Adipose tissue (tissue), 3 donors: ENCODE measurements around the gene TPTE. TPM values are rescaled to one million over a fixed set of nuclear protein-coding genes. Genes with fewer than 3 reads are reported as not detected.
"Not testable (repeated sequence)": the region's sequence is repeated elsewhere in the genome, so short reads cannot be mapped to it uniquely, and the experiment has no call there.

Source experiments
- H3K27ac ChIP-seq: one replicate; pipeline ENCODE4 v1.5.1; 2013; ENCODE audit warnings: low read depth, low read length
- WGBS, 3 donors: extraction: QIAGEN DNeasy Blood & Tissue Kit; methylation state at CpG; one replicate each; pipeline ENCODE4 v1.1.7; 2013; 5-methylcytosine and 5-hydroxymethylcytosine counted together
- polyA plus RNA-seq, 3 donors: library from polyadenylated mRNA; stranded (reverse); fragments of 200-250 nt; gene quantifications; one replicate each; pipeline ENCODE4 v1.2.3, GENCODE V29; 2013
- donor health status: healthy with polysubstance abuse.
- donor health status: Bipolar disorder and iron deficiency.
- donor health status: healthy.

The TPTE gene
- polyA plus RNA-seq, 3 donors, result not detected

DNA sequence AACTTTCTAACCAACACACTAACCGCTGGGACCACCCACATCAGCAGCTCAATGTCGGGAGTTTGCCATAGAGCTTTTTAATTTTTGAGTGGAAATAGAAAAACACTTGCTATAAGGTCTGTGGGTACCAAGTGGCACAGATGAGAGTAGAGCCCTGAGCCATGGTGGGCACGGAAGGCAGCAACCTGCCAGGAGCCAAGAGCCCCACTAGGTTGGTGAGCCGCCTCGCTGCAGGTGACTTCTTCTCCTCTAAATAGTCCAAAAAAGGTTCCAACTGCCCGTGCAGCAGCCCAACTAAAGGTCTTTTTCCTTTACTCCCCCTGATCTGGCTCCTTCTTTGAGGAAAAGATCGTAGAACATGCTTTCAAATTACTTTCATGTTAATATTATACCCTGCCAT, 85.7 kb downstream of the TPTE start:
- not testable (repeated sequence) for H3K27ac ChIP-seq
- 59 to 72% (median 67%) methylated on average over 7 of the region's 7 CpGs for WGBS, 3 donors

DNA sequence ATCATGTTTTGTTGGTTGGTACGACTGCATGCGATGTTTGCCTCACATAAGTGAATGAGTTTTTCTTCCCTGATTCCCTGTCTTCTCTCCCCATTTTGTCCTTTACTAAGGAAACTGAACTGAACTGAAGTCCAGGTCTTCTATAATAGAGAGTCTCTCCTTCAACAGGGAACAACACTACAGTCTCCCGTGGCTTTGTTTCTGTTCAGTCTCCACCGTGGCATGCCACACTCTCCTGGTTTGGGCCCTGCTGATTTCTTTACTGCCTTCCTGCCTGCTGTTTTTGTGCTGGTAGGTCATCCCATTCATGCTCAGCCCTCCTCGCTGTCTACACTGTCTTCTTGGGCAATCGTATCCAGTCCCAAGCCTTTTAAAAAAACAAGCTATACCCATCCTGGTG, 92.9 kb downstream of the TPTE start:
- H3K27ac ChIP-seq, result not testable (repeated sequence)
- WGBS, 3 donors, result 63 to 75% (median 72%) methylated on average over 6 of the region's 6 CpGs

DNA sequence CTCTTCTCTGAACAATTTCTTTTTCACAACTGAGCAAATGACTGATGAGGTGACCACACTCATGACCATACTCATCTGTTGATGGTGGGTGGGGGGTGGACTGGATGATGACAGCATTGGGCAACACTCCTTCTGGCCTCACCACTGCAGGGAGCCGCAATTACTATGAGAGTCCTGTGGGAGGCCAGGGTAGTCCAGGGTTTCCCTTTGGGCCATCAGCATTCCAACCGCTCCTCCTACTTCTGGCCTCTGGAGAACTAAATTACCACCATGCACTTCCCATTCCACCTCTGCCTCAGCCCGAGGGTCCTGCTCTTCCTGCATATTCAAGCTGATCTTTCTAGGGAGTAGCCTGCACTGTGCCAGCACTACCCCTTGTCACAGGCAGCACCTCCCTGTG, 94.7 kb downstream of the TPTE start:
- H3K27ac ChIP-seq, result not testable (repeated sequence)
- 56 to 77% (median 74%) methylated on average over 3 of the region's 3 CpGs for WGBS, 3 donors

DNA sequence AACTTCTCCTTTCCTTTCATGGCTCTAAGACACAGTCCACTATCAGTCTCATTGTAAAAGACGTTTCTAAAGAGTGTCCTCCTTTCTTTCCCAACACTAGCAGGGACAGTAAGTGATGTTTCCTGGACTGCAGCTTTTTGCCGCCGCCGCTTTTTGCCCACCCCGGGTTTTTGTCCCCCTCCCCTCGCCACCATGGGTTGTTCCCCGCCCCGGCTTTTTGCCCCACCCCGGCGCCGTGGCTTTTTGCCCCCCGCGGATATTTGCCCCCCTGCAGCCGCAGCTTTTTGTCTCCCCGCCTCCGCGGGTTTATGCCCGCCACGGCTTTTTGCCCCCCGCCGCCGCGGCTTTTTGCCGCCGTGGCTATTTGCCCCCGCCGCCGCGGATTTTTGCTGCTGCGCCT, 95.2 kb downstream of the TPTE start:
- H3K27ac ChIP-seq, result no peak overlapping the region
- 56 to 71% (median 67%) methylated on average over 29 to 30 of the region's 30 CpGs for WGBS, 3 donors

DNA sequence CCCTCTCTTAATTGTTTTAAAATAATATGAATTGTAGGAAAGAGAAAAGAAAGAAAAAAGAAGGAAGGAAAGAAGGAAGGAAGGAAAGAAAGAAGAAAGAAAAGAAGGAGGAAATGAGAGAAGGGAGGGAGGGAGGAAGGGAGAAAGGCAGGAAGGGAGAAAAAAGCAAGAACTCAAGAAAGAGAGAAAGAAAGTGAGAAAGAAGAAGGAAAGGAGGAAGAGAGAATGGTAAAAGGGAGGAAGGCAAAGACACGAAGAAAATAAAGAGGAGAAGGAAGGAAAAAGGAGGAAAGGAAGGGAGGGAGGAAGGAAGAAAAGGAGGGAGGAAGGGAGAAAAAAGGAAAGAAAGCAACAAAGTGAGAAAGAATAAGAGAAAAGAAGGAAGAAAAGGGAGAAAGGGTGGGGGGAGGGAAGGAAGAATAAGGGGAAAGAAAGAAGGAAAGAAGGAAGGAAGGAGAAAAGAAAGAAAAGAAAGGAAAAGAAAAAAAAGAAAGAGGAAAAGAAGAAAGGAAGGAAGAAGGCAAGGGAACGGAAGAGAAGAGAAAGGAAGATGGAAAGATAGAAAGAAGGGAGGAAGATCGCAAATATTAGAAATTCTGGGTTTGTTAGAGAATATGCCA, 95.9 kb downstream of the TPTE start:
- WGBS, 3 donors, result 59 to 63% (median 62%) methylated on average over 3 of the region's 3 CpGs
- H3K27ac ChIP-seq, result not testable (repeated sequence)

DNA sequence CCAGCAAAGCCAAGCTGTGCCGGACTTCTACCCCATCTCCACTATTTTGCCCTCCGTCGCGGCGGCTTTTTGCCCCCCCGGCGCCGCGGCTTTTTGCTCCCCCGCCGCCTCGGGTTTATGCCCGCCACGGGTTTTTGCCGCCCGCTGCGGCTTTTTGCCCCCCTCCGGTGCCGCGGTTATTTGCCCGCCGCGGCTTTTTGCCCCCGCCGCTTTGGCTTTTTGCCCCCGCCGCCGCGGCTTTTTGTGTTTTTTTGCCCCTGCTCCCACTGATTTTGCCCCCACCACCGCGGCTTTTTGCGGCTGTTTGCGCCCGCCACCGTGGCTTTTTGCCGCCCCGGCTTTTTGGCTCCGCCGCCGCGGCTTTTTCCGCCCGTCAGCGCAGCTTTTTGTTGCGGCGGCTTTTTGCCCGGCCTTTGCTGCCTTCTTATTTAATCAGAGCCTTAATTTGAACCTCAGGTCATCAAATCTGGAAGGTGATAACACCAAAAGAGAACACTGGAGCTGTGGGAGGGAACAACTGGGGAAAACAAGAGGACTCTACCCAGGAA, 106.0 kb downstream of the TPTE start:
- 54 to 60% (median 59%) methylated on average over 47 of the region's 47 CpGs for WGBS, 3 donors

DNA sequence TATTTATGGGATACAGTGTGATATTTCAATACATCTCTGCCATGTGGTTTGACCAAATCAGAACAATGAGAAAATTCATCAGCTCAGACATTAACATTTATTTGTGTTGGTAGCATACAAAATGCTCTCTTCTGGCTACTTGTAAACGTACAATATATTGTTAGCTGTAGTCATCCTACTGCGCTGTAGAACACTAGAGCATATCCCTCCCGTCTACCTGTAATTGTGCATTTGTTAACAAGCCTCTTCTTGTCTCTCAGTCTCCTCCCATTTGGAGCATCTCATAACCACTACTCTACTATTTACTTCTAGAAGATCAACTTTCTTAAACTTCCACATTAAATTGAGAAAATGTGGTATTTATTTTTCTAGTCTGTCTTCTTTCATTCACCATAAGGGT, 107.9 kb downstream of the TPTE start:
- WGBS, 3 donors, result 55 to 74% (median 71%) methylated on average over 3 of the region's 3 CpGs

More for the DNA sequence above, 106.0 kb downstream of the TPTE start:
- no peak overlapping the region for H3K27ac ChIP-seq

DNA sequence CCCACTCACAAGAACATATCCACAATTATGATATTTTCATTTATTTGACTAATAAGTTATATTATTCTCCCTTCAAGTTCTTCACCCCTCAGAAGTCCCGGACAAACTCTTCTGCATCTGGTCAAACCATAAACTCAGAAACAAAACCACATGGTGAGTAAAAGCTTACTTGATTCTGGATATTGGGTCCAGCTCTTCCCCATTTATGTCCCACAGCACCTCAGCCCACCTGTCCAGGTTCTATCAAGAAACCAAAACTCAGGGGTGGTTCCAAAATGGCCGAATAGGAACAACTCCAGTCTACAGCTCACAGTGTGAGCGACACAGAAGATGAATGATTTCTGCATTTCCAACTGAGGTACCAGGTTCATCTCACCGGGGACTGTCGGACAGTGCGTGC, 109.4 kb downstream of the TPTE start:
- H3K27ac ChIP-seq, result not testable (repeated sequence)
- 50 to 69% (median 64%) methylated on average over 6 of the region's 6 CpGs for WGBS, 3 donors

More for the DNA sequence above, 107.9 kb downstream of the TPTE start:
- not testable (repeated sequence) for H3K27ac ChIP-seq

DNA sequence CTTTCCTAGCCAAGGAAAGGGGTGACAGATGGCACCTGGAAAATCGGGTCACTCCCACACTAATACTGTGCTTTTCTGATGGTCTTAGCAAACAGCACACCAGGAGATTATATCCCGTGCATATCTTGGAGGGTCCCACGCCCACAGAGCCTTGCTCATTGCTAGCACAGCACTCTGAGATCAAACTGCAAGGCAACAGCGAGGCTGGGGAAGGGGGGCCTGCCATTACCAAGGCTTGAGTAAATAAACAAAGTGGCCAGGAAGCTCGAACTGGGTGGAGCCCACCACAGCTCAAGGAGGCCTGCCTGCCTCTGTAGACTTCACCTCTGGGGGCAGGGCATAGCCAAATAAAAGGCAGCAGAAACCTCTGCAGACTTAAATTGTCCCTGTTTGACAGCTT, 109.9 kb downstream of the TPTE start:
- not testable (repeated sequence) for H3K27ac ChIP-seq
- 47 to 60% (median 59%) methylated on average over 5 of the region's 5 CpGs for WGBS, 3 donors

DNA sequence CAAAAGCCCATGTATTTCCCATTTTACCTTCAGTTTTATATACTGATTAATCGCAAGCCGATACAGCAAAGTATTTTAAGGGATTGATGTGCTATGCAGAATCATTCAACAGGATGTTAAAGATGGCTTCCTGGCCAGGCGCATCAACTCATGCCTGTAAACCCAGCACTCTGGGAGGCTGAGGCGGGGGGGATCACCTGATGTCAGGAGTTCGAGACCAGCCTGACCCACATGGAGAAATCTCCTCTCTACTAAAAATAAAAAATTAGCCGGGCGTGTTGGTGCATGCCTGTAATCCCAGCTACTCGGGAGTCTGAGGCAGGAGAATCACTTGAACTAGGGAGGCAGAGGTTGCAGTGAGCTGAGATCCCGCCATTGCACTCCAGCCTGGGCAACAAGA, 116.8 kb downstream of the TPTE start:
- not testable (repeated sequence) for H3K27ac ChIP-seq
- 50 to 62% (median 60%) methylated on average over 9 of the region's 9 CpGs for WGBS, 3 donors

DNA sequence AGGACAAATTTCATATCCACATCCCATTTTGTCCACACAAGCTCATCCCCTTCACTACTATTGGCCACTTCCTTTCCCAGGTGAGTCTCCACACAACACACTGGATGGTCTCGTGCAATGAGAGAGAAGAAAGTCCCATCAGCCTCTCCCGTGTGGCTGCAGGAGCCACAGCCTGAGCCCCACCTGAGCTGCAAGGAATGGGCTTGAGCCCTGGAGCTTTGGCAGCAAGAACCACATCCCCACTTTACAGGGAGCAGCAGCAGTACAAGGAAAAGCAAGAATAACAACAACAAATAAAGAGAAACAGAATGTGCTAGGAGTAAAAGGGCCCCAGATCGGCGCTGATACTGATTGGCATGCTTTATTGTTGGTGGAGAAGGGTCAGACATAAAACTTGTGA, 117.7 kb downstream of the TPTE start:
- H3K27ac ChIP-seq, result no peak overlapping the region
- 46 to 62% (median 55%) methylated on average over 4 of the region's 4 CpGs for WGBS, 3 donors

DNA sequence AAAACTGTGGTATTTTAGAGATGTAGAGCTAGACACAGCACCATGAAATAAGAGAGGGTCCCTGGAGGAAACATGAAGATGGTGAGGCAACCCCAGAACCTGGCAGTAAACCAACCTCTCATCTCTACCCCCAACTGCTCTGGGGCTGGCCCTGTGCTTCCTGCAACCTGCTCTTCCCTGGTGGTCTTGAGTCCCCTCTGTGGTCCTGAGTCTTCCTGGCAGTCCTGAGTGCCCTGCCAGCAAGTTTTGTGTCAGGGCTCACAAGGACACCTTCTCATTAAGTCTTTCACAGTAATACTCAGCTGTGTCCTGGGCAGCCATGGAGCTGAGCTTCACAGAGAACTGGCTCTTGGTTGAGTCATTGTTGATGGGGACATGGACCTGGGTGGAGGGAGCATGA, 118.4 kb downstream of the TPTE start:
- H3K27ac ChIP-seq, result not testable (repeated sequence)

DNA sequence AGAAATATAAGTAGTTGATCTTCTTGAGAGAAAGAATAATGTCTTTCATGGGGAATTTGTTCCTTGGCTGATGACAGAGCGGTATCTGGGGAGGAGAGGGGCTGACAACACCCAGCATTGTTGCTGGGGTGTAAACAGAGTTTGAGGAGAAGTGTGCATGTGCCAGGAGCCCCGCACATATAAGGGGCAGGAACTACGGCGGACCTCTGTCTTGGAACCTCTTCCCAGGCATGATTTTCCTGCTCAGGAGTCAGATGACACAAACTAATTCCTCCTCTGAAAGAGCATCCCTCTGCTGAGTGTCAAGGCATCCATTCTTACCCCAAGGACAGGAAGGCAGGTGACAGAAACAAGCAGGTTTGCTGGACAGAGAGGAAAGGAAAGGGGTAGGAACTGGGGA, 119.1 kb downstream of the TPTE start:
- H3K27ac ChIP-seq, result no peak overlapping the region
- 28 to 38% (median 36%) methylated on average over 4 of the region's 4 CpGs for WGBS, 3 donors

DNA sequence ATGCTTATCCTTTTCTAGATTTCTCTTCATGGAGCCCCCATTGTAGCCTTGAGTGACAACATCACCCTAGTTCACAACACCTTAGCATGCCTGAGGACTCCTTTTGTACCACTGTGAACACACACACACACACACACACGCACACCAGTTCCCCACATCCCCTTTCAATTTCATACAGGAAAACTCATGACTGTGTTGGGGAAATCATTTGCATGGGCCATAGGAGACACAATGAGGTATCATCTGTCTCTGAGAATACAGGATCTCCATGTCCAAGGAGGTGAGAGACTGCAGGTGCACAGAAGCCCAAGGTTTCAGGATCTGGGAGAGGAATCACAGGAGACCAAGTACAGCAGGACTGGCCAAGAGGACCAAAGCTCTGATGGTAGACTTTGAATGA, 119.7 kb downstream of the TPTE start:
- no peak overlapping the region for H3K27ac ChIP-seq
- WGBS, 3 donors, result 47 to 65% (median 51%) methylated on average over 1 of the region's 1 CpG

DNA sequence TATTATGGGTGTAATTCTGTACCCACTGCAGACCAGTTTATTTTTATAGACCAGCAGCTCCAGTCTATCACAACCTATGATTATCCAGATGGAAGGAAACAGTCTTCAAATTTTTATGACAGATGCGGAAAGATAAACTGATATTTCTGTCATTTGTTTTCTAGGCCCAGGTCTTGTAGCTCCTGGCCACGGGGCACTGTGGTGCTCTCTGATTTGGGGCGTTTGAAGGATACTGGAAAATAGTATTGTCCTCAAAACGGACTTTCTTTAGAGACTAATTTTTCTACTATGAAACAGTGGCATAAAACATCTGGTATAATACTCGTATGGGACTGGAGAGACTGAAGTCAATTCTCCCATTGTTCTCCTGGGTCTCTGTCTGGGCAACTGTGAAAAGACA, 124.3 kb downstream of the TPTE start:
- WGBS, 3 donors, result 32 to 46% (median 35%) methylated on average over 4 of the region's 5 CpGs

DNA sequence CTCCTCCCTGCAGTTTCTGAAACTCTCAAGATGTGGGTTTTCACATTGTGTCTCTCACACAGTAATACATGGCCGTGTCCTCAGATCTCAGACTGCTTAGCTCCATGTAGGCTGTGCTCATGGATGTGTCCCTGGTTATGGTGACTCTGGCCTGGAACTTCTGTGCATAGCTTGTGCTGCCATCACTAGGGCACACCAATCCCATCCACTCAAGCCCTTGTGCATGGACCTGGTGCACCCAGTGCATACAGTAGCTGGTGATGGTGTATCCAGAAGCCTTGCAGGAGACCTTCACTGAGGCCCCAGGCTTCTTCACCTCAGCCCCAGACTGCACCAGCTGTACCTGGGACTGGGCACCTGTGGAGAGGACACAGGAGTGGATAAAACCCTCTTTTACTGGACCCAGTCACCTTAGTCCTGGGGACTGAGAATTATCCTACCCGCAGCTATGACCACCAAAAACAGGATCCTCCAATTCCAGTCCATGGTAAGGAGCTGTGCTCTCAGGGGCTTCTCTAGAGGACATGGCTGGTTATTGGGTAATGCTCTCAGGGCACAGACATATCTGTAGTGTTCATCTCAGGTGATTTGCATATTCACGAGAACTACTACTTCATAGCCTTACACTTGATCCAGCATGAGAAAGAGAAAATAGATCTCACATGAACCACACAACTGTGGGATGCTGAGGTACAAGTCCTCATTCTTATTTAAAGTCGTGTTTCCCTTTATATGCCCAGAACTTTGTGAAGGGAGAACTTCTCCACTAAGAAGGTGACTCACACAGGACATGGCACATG, 128.2 kb downstream of the TPTE start:
- not testable (repeated sequence) for H3K27ac ChIP-seq

More for the DNA sequence above, 124.3 kb downstream of the TPTE start:
- H3K27ac ChIP-seq, result not testable (repeated sequence)

DNA sequence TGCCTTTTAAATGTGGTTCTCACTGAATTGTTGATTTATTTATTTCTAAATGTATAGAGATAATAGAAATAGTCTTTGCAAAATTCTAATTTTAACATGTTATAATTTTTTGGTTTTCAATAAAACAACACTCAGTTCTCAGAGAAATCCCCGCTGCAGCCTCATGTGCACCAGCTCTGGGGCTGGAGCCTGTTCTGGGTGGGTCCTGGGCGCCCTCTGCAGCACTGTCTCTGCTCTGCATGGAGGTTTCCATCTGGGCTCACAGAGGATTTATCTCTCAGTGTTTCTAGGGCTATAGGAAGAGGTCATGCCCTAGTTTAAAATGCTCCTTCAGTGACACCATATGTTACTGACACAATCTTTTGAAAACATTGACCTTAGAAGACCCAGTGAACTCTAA, 128.9 kb downstream of the TPTE start:
- WGBS, 3 donors, result 20 to 26% (median 24%) methylated on average over 2 of the region's 2 CpGs
- not testable (repeated sequence) for H3K27ac ChIP-seq

More for the DNA sequence above, 128.2 kb downstream of the TPTE start:
- 46 to 56% (median 54%) methylated on average over 4 of the region's 4 CpGs for WGBS, 3 donors
